GM20431 (cell line): Measurements from ENCODE around the gene EPB42.
"Not testable (repeated sequence)": the region's sequence is repeated elsewhere in the genome, so short reads cannot be mapped to it uniquely, and the experiment has no call there.

Source experiments
- in situ Hi-C: fragments of 300-500 bp; cut with MseI, MboI; formaldehyde crosslinking; loops from one replicate; pipeline ENCODE4 v1.15.0; 2020; ENCODE audit warnings: low sequenced_read_pairs; ENCODE audit not compliant: unreplicated experiment

The EPB42 gene

GRCh38 chr15:43214592-43215295 is 6.1 kb downstream of the EPB42 start:
- in situ Hi-C loops = loop anchor here (10.0 kb wide), 1 partner anchor 70 kb away; no protein-coding TSS in a partner anchor

GRCh38 chr15:43214169-43214568 is 6.6 kb downstream of the EPB42 start:
- in situ Hi-C loops = loop anchor here (10.0 kb wide), 1 partner anchor 71 kb away; no protein-coding TSS in a partner anchor

GRCh38 chr15:43213466-43213865 is 7.4 kb downstream of the EPB42 start:
- in situ Hi-C loops = loop anchor here (10.0 kb wide), 1 partner anchor 71 kb away; no protein-coding TSS in a partner anchor

- in situ Hi-C loops = loop anchor here (10.0 kb wide), 1 partner anchor 72 kb away; no protein-coding TSS in a partner anchor
Observed at GRCh38 chr15:43212951-43213350, 7.9 kb downstream of the EPB42 start.

GRCh38 chr15:43212299-43212698 is 8.5 kb downstream of the EPB42 start:
- in situ Hi-C loops = loop anchor here (10.0 kb wide), 1 partner anchor 73 kb away; no protein-coding TSS in a partner anchor

- in situ Hi-C loops = loop anchor here (10.0 kb wide), 1 partner anchor 74 kb away; no protein-coding TSS in a partner anchor
Observed at GRCh38 chr15:43211224-43211735, 9.5 kb downstream of the EPB42 start.

GRCh38 chr15:43210807-43211206 is 10.0 kb downstream of the EPB42 start:
- in situ Hi-C loops = loop anchor here (10.0 kb wide), 1 partner anchor 74 kb away; no protein-coding TSS in a partner anchor

- in situ Hi-C loops = loop anchor here (10.0 kb wide), 1 partner anchor 75 kb away; no protein-coding TSS in a partner anchor
Observed at GRCh38 chr15:43210172-43210745, 10.6 kb downstream of the EPB42 start.

- in situ Hi-C loops = no loop called here
Observed at GRCh38 chr15:43209059-43209824, 11.6 kb downstream of the EPB42 start.

- in situ Hi-C loops = no loop called here
Observed at GRCh38 chr15:43208052-43209002, 12.5 kb downstream of the EPB42 start.

- in situ Hi-C loops = no loop called here
Observed at GRCh38 chr15:43207024-43207423, 13.8 kb downstream of the EPB42 start.

- in situ Hi-C loops = no loop called here
Observed at GRCh38 chr15:43206054-43206453, 14.8 kb downstream of the EPB42 start.

GRCh38 chr15:43204016-43204901 is 16.6 kb downstream of the EPB42 start:
- in situ Hi-C loops = no loop called here

- in situ Hi-C loops = no loop called here
Observed at GRCh38 chr15:43199945-43200488, 20.8 kb downstream of the EPB42 start.

GRCh38 chr15:43198992-43199391 is 21.8 kb downstream of the EPB42 start:
- in situ Hi-C loops = no loop called here

GRCh38 chr15:43198556-43198955 is 22.3 kb downstream of the EPB42 start:
- in situ Hi-C loops = not testable (repeated sequence)

GRCh38 chr15:43197773-43198172 is 23.0 kb downstream of the EPB42 start:
- in situ Hi-C loops = not testable (repeated sequence)
